Mononuclear cell (primary cell): ENCODE data around the gene PRRX1. TPM values are rescaled to one million over a fixed set of nuclear protein-coding genes. Genes with fewer than 3 reads are reported as not detected.

ENCODE experiments used
- H3K27me3 ChIP-seq: 2 replicates; pipeline ENCODE4 v1.6.0; 2011; ENCODE audit warnings: low read length, control low read depth; ENCODE audit not compliant: insufficient read depth
- H3K4me1 ChIP-seq: 2 replicates; pipeline ENCODE4 v1.5.1; 2011; ENCODE audit warnings: mild to moderate bottlenecking, low read length, control low read depth; ENCODE audit not compliant: insufficient read depth
- H3K4me3 ChIP-seq: 2 replicates; pipeline ENCODE4 v1.5.1; 2011; ENCODE audit warnings: mild to moderate bottlenecking, low read length, moderate library complexity
- H3K9me3 ChIP-seq: 2 replicates; pipeline ENCODE4 v1.5.1; 2011; ENCODE audit warnings: low read depth, mild to moderate bottlenecking, control low read depth, low read length
- total RNA-seq: library from RNA; depleted of rRNA; stranded (reverse); fragments of >200 nt; gene quantifications from one replicate; pipeline ENCODE4 v1.2.3, GENCODE V29; 2012

PRRX1 gene
- total RNA-seq, 1 donor = not detected

DNA sequence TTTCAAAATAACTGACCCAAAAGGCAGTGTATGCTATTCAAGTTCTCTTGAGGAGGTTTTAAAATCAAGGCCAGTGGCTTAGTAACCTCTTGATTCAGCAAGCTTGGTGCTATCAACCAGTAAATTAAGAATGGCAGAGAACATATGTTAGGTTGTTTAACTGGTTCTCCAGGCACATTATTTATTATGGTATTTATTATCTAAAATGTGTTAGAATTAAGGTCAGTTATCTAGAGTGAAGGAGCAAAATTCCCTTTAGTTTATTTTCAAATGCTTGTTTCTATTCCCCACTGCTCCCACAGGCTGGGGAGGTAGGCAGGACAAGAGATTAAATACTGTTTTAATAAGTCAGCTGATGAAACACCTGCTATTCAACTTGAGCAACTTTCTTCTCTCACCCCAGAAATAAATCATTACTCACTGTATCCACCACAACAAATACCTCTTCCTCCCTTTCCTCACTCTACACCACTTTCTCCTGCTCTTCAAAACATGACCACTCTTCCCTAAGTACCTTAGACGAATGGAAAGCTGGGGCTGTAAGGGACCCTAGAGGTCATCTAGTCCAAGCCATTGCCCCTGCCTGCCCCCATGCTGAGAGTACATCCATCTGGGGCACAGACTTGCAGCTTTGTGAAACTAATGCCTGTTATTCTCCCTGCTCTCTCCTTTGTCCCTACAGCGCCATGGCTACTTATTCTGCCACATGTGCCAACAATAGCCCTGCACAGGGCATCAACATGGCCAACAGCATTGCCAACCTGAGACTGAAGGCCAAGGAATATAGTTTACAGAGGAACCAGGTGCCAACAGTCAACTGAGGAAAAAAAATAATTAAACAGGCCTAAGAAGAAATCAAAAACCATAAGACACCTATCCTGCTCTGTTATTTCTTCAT, 71.7 kb downstream of the PRRX1 start:
- Histone ChIP-seq H3K9me3 (no peaks in the 10 kb centered on the region), H3K27me3 (no peaks in the 10 kb centered on the region), H3K4me1 (no peaks in the 10 kb centered on the region), H3K4me3 (no peak overlapping the region)

DNA sequence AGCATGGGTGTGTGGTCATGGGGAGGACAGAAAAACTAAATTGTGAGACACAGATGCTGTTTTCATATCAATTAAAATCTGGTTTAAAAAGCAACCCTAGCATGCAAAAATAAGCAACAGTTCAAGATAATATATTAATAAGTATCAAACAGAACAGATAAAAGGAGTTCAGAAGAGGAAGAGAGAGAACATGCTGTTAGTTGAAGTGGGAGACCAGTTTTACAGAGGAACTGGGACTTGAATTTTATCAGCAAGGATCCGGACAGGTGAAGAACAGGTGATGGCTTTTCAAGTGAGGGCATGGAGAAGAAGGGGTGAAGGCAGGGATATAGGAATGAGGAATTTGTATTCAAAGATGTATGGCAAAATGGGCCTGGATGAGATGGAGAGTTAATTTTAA, 75.9 kb downstream of the PRRX1 start:
- Histone ChIP-seq H3K27me3 (no peaks in the 10 kb centered on the region), H3K4me3 (no peak overlapping the region), H3K9me3 (no peaks in the 10 kb centered on the region), H3K4me1 (no peaks in the 10 kb centered on the region)

DNA sequence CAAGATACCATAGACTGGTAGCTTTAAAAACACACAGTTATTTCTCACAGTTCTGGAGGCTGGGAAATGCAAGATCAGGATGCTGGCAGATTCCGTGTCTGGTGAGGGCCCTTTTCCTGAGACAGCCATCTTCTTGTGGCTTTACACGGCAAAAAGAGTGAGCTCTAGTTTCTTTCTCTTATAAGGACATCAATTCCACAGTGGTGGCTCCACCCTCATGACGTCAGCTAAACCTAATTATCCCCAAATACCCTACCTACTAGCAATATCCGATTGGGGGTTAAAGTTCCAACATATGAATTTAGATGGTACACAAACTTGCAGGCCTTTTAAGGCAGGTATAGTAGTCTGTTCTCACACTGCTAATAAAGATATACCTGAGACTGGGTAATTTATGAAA, 77.7 kb downstream of the PRRX1 start:
- H3K4me1 ChIP-seq = no peaks in the 10 kb centered on the region
- H3K4me3 ChIP-seq = no peak overlapping the region
- no peaks in the 10 kb centered on the region for H3K27me3 ChIP-seq
- no peaks in the 10 kb centered on the region for H3K9me3 ChIP-seq

DNA sequence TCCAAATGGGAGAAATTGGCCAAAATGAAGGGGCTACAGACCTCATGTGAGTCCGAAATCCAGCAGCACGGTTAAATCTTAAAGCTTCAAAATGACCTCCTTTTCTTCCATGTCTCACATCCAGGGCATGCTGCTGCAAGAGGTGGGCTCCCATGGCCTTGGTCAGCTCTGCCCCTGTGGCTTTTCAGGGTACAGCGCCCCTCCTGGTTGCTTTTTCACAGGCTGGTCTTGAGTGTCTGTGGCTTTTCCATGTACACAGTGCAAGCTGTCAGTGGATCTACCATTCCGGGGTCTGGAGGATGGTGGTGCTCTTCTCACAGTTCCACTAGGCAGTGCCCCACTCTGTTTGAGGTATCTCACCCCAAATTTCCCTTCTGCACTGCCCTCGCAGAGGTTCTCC, 78.7 kb downstream of the PRRX1 start:
- Histone ChIP-seq H3K4me3 (no peak overlapping the region), H3K9me3 (no peaks in the 10 kb centered on the region), H3K27me3 (no peaks in the 10 kb centered on the region), H3K4me1 (no peaks in the 10 kb centered on the region)

GRCh38 chr1:170743083-170743482, 79.2 kb downstream of the PRRX1 start:
- H3K9me3 ChIP-seq = no peaks in the 10 kb centered on the region
- no peaks in the 10 kb centered on the region for H3K4me1 ChIP-seq
- H3K27me3 ChIP-seq = no peaks in the 10 kb centered on the region
- no peak overlapping the region for H3K4me3 ChIP-seq

GRCh38 chr1:170749549-170749948, 85.6 kb downstream of the PRRX1 start:
- H3K4me1 ChIP-seq = no peaks in the 10 kb centered on the region
- no peaks in the 10 kb centered on the region for H3K27me3 ChIP-seq
- H3K9me3 ChIP-seq = no peaks in the 10 kb centered on the region
- H3K4me3 ChIP-seq = no peak overlapping the region

- H3K27me3 ChIP-seq = no peaks in the 10 kb centered on the region
- H3K4me1 ChIP-seq = no peaks in the 10 kb centered on the region
- H3K9me3 ChIP-seq = no peaks in the 10 kb centered on the region
- no peak overlapping the region for H3K4me3 ChIP-seq
Measured at GRCh38 chr1:170749959-170750358, 86.0 kb downstream of the PRRX1 start.

DNA sequence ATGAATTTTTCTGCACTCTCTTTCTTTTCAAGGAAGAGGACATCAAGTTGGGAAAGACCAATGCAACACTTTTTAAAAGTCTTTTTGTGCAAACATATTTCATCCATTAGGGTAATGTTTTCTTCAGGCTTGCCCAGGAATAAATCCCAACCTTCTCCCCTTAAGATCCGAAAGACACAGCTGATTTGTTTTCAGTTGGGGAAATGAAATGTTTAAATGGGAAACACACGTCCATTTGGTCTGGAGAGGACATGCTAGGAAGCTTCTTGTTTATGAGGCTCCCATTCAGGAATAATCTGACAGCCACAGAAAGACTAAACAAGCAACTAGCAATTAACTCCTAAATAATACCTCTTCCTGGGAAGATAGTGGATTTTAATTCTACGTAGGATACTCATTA, 91.9 kb downstream of the PRRX1 start:
- no peak overlapping the region for H3K4me3 ChIP-seq
- H3K9me3 ChIP-seq = no peaks in the 10 kb centered on the region
- H3K4me1 ChIP-seq = no peaks in the 10 kb centered on the region
- H3K27me3 ChIP-seq = no peaks in the 10 kb centered on the region

DNA sequence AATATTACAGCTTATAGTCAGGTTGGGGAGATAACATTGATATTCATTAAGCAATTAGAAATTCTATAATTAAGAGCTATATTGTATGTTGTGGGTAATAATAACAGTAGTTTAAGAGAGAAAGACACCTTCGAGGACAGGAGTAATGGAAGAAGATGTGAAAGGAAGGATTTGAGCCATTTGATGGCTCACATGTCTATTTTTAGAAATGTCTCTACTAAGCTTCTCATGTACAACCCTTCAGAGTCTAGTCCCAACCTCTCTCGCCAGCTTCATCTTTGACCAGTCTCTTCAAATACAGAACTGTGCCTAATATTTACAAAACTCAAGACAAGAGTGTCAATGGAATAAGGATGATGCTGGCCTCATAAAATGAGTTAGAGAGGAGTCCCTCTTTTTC, 95.1 kb downstream of the PRRX1 start:
- H3K4me1 ChIP-seq = no peaks in the 10 kb centered on the region
- no peaks in the 10 kb centered on the region for H3K9me3 ChIP-seq
- no peak overlapping the region for H3K4me3 ChIP-seq
- H3K27me3 ChIP-seq = no peaks in the 10 kb centered on the region

GRCh38 chr1:170765279-170765678, 101.3 kb downstream of the PRRX1 start:
- H3K9me3 ChIP-seq = no peaks in the 10 kb centered on the region
- no peaks in the 10 kb centered on the region for H3K27me3 ChIP-seq
- no peak overlapping the region for H3K4me3 ChIP-seq
- H3K4me1 ChIP-seq = no peaks in the 10 kb centered on the region

DNA sequence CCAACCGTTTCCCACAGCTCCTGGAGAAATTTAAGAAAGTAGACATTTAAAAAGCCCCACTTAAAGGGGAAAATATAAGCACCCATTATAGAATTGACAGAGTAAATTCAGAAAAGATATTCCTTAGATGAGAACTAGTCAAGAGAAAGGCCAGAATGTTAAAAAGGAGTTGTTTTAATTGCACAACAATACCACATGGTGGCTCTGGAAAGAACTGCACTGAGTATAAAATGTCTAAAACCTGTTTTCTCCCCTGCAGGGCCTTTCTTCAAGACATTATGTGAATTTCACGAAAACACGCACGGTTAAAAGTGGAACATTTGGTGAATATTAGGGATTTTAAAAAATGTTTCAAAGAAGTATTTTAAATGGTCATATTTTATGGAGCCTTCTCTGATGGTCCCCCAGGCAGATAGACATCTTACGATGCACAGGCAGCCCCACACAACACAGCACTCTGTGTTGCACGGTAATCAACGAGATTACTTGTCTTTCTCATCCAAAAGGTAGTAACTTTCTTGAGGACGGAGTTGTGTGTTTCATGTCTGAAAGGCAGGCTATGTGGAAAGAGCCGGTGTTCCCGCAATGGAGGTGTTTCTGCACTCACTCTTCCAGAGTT, 101.9 kb downstream of the PRRX1 start:
- no peaks in the 10 kb centered on the region for H3K9me3 ChIP-seq
- H3K4me3 ChIP-seq = no peak overlapping the region
- H3K4me1 ChIP-seq = no peaks in the 10 kb centered on the region
- H3K27me3 ChIP-seq = no peaks in the 10 kb centered on the region

DNA sequence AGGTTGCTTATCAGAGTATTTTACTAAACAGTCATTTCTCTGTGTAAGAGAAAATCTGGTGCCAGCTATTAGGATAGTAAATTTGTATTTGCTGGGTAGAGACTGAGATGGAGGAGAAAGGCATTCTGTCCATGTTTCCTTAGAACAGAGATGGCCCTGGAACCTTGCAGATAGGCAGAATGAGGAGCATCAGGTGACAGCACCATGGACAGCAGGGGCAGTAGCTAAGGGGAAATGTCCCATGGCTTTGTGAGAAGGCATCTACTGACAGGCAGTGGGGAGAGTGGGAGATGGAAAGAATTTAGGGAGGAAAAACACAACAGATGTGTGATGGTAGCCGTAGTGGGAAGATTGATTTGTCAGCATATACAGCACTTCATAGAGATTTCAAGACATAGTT, 105.0 kb downstream of the PRRX1 start:
- Histone ChIP-seq H3K4me3 (no peak overlapping the region), H3K27me3 (no peaks in the 10 kb centered on the region), H3K9me3 (no peaks in the 10 kb centered on the region), H3K4me1 (no peaks in the 10 kb centered on the region)

- Histone ChIP-seq H3K4me1 (no peaks in the 10 kb centered on the region), H3K4me3 (no peak overlapping the region), H3K9me3 (no peaks in the 10 kb centered on the region), H3K27me3 (no peaks in the 10 kb centered on the region)
Measured at GRCh38 chr1:170769691-170770090, 105.8 kb downstream of the PRRX1 start.

- no peaks in the 10 kb centered on the region for H3K9me3 ChIP-seq
- H3K4me1 ChIP-seq = no peaks in the 10 kb centered on the region
- no peaks in the 10 kb centered on the region for H3K27me3 ChIP-seq
- no peak overlapping the region for H3K4me3 ChIP-seq
Measured at GRCh38 chr1:170770254-170770653, 106.3 kb downstream of the PRRX1 start.

GRCh38 chr1:170776252-170776651, 112.3 kb downstream of the PRRX1 start:
- Histone ChIP-seq H3K9me3 (no peaks in the 10 kb centered on the region), H3K4me3 (no peak overlapping the region), H3K4me1 (no peaks in the 10 kb centered on the region), H3K27me3 (no peaks in the 10 kb centered on the region)

DNA sequence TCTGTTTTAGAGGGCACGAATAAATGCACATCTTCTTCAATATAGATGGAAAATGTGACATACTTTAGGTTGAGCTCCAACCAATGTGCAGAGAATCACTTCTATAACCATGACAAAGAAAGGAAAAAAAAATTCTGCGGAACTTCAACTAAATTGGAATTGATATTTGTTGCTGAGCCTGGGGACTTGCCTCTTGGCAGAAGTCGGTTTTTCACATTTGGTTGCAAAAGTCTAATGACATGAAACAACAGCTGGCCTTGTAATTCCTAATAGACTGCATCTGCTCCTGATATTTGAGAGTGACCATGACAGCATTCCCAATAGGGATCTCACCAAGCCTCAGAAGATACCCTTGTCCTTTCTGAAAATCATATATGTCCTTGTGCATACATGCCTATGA, 112.8 kb downstream of the PRRX1 start:
- no peaks in the 10 kb centered on the region for H3K27me3 ChIP-seq
- H3K4me3 ChIP-seq = no peak overlapping the region
- H3K9me3 ChIP-seq = no peaks in the 10 kb centered on the region
- H3K4me1 ChIP-seq = no peaks in the 10 kb centered on the region
